AG04450 (cell line): Measurements from ENCODE around the gene PCED1B. TPM values are rescaled to one million over a fixed set of nuclear protein-coding genes. Genes with fewer than 3 reads are reported as not detected.

Experiments used
- CTCF ChIA-PET: fragments of 300-600, 350-600 bp; formaldehyde crosslinking; extraction: SDS; loops from one replicate; lab custom pipeline; 2022; ENCODE audit warnings: antibody characterized with exemption, inconsistent platforms; lab: Charles Lee
- POLR2A ChIA-PET: fragments of 350-600 bp; formaldehyde crosslinking; extraction: SDS; loops from one replicate; lab custom pipeline; 2021; ENCODE audit warnings: antibody characterized with exemption, inconsistent platforms; lab: Yijun Ruan, JAX
- DNase-seq: peaks from one replicate; pipeline ENCODE4 v3.0.0-alpha.2; 2011; ENCODE audit warnings: low read depth, low spot score
- H3K27ac ChIP-seq: one replicate; pipeline ENCODE4 v1.5.1; 2012; ENCODE audit warnings: low read depth, low read length, control low read depth
- H3K27me3 ChIP-seq: one replicate; pipeline ENCODE4 v1.6.0; 2012; ENCODE audit warnings: low read length; ENCODE audit not compliant: control insufficient read depth, insufficient read depth
- H3K4me3 ChIP-seq: 2 replicates; pipeline ENCODE4 v1.5.1; 2011; ENCODE audit warnings: mild to moderate bottlenecking, low read depth, low read length, control low read depth
- H3K9me3 ChIP-seq: 2 replicates; pipeline ENCODE4 v1.5.1; 2012; ENCODE audit warnings: low read length; ENCODE audit not compliant: control insufficient read depth, insufficient read depth
- polyA plus RNA-seq: library from polyadenylated mRNA; depleted of rRNA; stranded (reverse); fragments of >200 nt; gene quantifications from 2 replicates; pipeline ENCODE4 v1.2.3, GENCODE V29; 2011
- TF ChIP-seq, protein P1 (sequence below): IDR thresholded peaks from 2 replicates; pipeline ENCODE4 v1.5.1; 2011; ENCODE audit warnings: low read depth, low read length, control low read depth, inconsistent platforms

Gene PCED1B
- polyA plus RNA-seq, 1 experiment, result 0.88 TPM

DNA sequence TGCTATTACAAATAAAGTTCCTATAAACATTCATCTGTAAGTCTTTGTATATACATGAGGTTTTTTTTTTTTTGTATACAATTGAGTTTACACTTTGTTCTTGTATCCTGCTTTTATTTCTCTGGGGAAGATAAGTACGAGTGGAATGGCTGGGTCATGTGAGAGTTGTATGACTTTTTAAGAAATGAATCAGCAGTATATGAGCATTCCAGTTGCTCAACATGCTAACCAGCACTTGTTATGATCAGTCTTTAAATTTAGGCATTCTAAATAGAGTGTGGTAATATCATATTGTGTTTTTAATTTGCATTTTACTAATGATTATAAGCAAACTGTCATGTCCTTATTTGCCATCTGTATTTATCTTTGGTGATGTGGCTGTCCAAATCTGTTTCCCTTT lies 45.0 kb downstream of the PCED1B start:
- Histone ChIP-seq H3K27ac (no peak overlapping the region), H3K4me3 (no peak overlapping the region), H3K27me3 (no peaks in the 10 kb centered on the region), H3K9me3 (no peaks in the 10 kb centered on the region)
- TF ChIP-seq, protein P1, sequence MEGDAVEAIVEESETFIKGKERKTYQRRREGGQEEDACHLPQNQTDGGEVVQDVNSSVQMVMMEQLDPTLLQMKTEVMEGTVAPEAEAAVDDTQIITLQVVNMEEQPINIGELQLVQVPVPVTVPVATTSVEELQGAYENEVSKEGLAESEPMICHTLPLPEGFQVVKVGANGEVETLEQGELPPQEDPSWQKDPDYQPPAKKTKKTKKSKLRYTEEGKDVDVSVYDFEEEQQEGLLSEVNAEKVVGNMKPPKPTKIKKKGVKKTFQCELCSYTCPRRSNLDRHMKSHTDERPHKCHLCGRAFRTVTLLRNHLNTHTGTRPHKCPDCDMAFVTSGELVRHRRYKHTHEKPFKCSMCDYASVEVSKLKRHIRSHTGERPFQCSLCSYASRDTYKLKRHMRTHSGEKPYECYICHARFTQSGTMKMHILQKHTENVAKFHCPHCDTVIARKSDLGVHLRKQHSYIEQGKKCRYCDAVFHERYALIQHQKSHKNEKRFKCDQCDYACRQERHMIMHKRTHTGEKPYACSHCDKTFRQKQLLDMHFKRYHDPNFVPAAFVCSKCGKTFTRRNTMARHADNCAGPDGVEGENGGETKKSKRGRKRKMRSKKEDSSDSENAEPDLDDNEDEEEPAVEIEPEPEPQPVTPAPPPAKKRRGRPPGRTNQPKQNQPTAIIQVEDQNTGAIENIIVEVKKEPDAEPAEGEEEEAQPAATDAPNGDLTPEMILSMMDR, result no peak
- ChIA-PET POLR2A (no interaction called here), CTCF (no interaction called here)
- DNase-seq, result no peak

GRCh38 chr12:47126246-47126645 lies 46.8 kb downstream of the PCED1B start:
- TF ChIP-seq, protein P1, result no peak
- CTCF ChIA-PET, result no interaction called here

GRCh38 chr12:47131011-47131410 lies 51.6 kb downstream of the PCED1B start:
- H3K4me3 ChIP-seq, result no peak overlapping the region
- H3K27me3 ChIP-seq, result no peaks in the 10 kb centered on the region
- ChIA-PET POLR2A (no interaction called here), CTCF (no interaction called here)
- H3K27ac ChIP-seq, result no peak overlapping the region
- TF ChIP-seq, protein P1, result no peak
- DNase-seq, result no peak
- H3K9me3 ChIP-seq, result no peaks in the 10 kb centered on the region

More at GRCh38 chr12:47126246-47126645, 46.8 kb downstream of the PCED1B start:
- POLR2A ChIA-PET, result no interaction called here
- Histone ChIP-seq H3K27ac (no peak overlapping the region), H3K9me3 (no peaks in the 10 kb centered on the region), H3K27me3 (no peaks in the 10 kb centered on the region), H3K4me3 (no peak overlapping the region)
- no peak for DNase-seq

- H3K9me3 ChIP-seq, result no peaks in the 10 kb centered on the region
- TF ChIP-seq, protein P1, result no peak
- DNase-seq, result no peak
- H3K27ac ChIP-seq, result no peak overlapping the region
- no peaks in the 10 kb centered on the region for H3K27me3 ChIP-seq
- CTCF ChIA-PET, result no interaction called here
- no peak overlapping the region for H3K4me3 ChIP-seq
- POLR2A ChIA-PET, result no interaction called here
Observed at GRCh38 chr12:47134005-47134404, 54.6 kb downstream of the PCED1B start.

- CTCF ChIA-PET, result interaction anchor here (0.6 kb wide), 1 partner anchor 934 kb away, joined by 7 read pairs; no protein-coding TSS in a partner anchor
- POLR2A ChIA-PET, result no interaction called here
Observed at GRCh38 chr12:47135578-47135977, 56.2 kb downstream of the PCED1B start.

More at GRCh38 chr12:47135578-47135977, 56.2 kb downstream of the PCED1B start:
- Histone ChIP-seq H3K27ac (no peak overlapping the region), H3K27me3 (no peaks in the 10 kb centered on the region), H3K4me3 (no peak overlapping the region), H3K9me3 (peaks cover 4% of the 10 kb centered on the region; the same call in 1 of the 2 replicates)
- DNase-seq, result no peak
- TF ChIP-seq, protein P1, result no peak
